ACHN (cell line): ENCODE data around the gene TMEM59.
A peak's percentile ranks its signal among the peaks of the same experiment; 100 is the strongest.
"Not testable (repeated sequence)": the region's sequence is repeated elsewhere in the genome, so short reads cannot be mapped to it uniquely, and the experiment has no call there.

ENCODE experiments used
- DNase-seq: peaks from one replicate; pipeline ENCODE4 v3.0.0-alpha.2; 2015
- in situ Hi-C: cut with HindIII; loops from 2 replicates; pipeline ENCODE4 v1.10.0; 2017; ENCODE audit warnings: low sequenced_read_pairs, low pct_ligation_motif_present, low pct_unique_long_range_greater_than_20kb

The TMEM59 gene

DNA sequence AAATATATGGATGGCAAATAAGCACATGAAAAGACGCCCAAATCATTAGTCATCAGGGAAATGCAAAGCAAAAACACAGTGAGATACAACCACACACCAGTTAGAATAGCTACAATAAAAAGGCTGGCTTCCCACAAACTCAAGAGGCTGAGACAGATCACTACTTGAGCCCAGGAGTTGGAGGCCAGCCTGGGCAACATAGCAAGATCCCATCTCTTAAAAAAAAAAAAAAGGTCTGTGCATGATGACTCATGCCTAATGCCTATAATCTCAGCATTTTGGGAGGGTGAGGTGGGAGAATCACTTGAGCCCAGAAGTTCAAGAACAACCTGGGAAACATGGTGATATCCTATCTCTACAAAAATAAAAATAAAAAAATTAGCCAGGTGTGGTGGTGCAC lies 54.8 kb downstream of the TMEM59 start:
- in situ Hi-C loops = no loop called here
- no peak for DNase-seq

DNA sequence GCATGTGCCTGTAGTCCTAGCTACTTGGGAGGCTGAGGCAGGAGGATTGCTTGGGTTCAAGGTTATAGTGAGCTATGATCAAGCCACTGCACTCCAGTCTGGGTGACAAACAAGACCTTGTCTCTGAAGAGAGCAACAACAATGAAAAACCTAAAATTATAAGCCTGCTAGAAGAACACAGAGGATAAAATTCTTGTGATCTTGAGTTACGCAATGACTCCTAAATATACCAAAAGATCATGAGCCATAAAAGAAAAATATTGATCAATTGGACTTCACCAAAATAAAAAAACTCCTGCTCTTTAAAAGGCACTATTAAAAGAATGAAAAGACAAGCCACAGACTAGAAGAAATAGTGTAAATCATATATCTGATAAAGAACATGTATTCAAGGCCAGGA lies 57.3 kb downstream of the TMEM59 start:
- DNase-seq = no peak
- in situ Hi-C loops = no loop called here

DNA sequence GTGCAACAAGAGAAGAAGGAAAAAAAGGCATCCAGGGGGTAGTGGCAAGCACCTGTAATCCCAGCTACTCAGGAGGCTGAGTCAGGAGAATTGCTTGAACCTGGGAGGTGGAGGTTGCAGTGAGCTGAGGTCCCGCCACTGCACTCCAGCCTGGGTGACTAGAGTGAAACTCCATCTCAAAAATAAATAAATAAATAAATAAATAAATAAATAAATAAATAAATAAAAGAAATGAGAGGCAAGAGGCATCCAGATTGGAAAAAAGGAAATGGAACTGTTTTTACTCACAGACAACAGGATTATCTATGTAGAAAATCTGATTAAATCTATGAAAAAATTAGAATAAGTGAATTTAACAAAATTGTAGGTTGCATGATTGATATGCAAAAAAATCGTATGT lies 58.5 kb downstream of the TMEM59 start:
- in situ Hi-C loops = not testable (repeated sequence)

DNA sequence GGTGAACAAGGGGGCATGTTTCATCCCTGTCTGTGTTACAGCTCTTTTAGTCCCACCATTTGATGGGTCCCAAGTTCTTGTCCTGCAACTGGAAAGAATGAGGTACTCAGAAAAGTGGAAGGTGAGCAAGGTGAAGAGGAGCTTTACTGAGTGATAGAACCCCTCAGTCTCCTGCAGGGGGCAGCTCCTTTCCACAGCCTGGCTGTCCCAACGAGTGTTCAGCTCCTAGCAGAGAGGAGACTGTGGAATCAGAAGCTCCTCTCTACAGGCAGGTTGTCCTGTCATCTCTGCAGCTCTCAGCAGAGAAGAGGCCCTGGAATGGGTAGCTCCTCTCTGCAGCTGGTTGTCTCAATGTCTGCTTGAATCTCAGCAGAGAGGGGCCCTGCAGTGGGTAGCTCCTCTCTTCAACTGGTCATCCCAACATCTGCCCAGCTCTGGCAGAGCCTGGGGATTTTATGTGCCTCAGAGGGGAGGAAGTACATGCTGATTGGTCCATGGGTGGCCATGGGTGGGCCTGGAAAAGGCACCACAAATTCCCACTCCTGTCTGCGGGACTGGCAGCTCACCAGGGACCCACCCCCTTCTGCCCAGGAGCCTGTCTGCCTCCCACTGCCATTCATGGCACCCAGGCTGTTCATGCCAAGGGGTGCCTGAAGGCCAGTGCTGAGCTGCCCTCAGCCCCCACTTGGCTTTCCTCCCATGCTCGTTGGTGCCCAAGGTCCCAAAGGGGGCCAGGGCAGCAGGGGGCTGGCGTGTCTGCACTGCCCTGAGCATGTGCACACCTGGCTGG lies 60.7 kb downstream of the TMEM59 start:
- in situ Hi-C loops = no loop called here
- no peak for DNase-seq

More for the DNA sequence above, 58.5 kb downstream of the TMEM59 start:
- DNase-seq = not testable (repeated sequence)

DNA sequence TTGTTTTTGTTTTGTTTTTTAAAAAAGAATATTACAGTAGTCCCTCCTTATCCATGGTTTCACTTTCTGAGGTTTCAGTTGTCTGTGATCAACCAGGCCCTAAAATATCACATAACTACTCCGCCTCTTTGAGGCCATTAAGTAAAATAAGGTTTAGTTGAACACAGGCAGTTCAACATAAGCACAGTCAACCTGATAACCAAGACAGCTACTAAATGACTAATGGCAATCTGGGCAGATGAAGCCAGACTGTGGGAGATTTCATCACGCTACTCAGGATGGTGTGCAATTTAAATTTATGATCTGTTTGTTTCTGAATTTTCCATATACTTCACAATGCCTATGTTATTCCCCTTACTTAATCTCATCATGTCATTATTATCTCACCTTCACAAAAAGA lies 65.1 kb downstream of the TMEM59 start:
- DNase-seq = no peak
- in situ Hi-C loops = no loop called here

DNA sequence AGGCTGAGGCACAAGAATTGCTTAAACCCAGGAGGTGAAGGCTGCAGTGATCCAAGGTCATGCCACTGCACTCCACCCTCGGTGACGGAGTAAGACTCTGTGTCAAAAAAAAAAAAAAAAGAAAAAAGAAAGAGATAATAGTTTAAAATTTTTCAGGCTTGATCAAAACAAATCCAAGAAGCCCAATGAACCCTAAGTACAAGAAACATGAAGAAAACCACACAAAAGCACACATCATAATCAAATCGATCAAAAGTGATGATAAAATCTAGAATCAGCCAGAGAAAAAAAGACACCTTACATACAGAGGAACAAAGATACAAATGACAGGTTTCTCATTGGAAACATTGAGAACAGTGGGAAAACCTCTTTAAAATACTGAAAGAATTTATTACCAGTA lies 66.5 kb downstream of the TMEM59 start:
- in situ Hi-C loops = no loop called here
- DNase-seq = no peak

DNA sequence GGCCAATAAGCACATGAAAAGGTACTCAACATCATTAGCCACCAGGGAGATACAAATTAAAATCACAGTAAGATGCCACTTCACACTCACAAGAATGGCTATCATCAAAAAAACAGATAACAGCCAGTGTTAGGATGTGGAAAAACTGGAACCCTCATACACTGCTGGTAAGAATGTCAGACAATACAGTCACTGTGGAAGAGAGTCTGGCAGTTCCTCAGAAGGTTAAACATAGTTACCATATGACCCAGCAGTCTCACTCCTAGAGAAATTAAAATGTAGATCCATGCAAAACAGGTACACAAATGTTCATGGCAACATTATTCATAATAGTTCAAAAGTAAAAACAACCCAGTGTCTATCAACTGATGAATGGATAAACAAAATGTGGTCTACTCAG lies 68.3 kb downstream of the TMEM59 start:
- no peak for DNase-seq
- in situ Hi-C loops = no loop called here

DNA sequence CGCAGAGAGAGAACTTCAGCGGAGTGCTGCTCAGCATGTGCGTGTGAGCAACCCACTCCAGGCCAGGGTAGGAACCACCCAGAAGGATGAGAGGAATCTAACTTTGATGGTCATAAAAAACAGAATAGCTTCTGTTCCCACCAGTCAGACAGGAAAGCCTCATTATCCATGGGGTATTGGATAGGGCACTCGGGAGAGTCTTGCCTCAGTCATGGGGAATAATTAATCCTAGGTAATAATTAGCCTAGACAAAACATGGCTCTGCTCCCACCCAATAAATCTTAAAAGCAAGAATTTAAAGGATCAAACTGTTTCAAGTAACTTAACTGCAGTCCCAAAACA lies 70.3 kb downstream of the TMEM59 start:
- in situ Hi-C loops = no loop called here
- no peak for DNase-seq

DNA sequence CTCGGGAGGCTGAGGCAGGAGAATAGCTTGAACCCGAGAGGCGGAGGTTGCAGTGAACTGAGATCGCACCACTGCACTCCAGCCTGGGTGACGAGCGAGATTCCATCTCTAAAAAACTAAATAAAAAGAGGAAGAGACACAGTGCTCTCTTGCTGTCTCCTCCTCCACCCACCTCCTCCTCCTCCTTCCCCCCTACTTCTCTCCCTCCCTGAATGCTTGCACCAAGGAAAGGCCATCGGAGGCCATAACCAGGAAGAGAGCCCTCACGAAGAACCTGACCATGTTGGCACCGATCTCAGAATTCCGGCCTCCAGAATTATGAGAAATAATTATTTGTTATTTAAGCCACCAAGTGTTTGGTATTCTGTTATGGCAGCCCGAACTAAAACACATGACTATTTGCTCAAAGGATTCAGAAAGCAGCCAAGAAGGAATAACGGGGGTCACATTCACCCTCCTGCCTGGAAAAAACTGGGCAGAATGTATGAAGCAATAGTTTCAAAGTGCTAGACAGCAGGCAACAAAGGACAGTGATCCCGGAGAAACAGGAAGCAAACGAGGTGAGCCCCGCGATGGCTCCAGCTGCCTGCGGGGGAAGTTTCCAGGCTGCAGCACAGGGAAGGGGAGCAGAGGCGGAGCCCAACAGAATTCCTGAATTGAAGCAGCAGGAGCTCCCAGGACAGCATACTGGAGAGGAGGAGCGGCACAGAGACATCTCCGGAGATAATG lies 70.8 kb downstream of the TMEM59 start:
- in situ Hi-C loops = no loop called here
- peak; percentile 42 for DNase-seq

DNA sequence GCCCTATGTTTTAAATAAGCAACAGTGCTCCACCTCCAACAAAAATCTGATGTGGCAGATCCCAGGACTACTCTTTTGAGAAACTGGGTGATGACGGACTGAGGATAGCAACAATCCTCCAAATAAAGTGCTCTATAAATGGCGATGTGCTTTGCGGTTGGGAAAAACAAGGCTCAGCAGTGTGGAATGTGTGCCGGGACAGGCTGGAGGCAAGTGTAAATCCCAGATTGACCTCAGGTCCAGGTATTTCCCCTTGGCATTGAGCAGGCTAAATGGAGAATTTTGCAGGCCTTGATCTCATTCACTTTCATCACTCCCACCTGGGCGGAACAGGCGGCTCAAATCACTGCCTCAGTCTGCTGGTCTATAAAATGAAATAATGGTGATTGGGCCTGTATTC lies 71.8 kb downstream of the TMEM59 start:
- in situ Hi-C loops = no loop called here
- DNase-seq = no peak

DNA sequence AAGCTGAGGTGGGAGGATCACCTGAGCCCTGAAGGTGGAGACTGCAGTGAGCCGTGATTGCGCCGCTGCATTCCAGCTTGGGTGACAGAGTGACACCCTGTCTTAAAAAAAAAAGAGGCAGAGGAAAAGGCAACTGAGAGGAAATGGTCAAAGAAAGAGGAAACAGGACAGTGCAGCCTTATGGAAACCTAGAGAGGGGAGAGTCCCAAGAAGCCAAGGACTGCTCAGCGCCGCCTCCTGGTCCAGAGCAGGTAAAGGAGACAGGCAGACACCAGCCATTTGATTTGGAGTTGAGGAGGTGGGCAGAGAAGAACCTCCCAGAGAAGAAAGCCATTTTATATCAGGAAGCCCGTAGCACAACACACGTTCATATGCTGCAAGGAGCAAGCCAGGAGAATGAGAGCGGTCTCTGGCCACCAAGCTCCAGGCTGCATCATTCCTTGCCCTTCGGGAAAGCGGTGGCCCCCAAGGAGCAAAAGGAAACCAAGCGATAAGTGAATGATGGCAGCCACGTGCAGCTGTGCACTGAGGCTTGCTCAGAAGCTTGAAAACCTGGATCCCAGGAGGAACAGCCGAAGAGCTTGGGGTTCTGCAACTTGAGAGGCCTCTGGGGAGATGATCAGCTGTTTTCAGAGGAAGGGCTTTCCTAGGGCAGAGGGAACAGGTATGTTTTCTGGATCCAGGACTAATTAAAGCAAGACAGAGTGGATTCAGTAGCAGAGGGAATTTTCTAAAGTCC lies 73.1 kb downstream of the TMEM59 start:
- no peak for DNase-seq

More for the DNA sequence above, 73.1 kb downstream of the TMEM59 start:
- in situ Hi-C loops = no loop called here
